HG03045 (cell line): ENCODE measurements around the gene MIOX.
A peak's percentile ranks its signal among the peaks of the same experiment; 100 is the strongest.

Source experiments
- ATAC-seq: cut with Tn5 transposase; IDR thresholded peaks from one replicate; pipeline ENCODE4 v1.9.1; 2021; ENCODE audit warnings: mild to moderate bottlenecking, moderate library complexity; ENCODE audit not compliant: unreplicated experiment

The MIOX gene

GRCh38 chr22:50454556-50455075, 32.0 kb upstream of the MIOX start:
- ATAC-seq: no peak

- no peak for ATAC-seq
These were observed 31.5 kb upstream of the MIOX start for GRCh38 chr22:50455201-50455600.

- ATAC-seq: no peak
These were observed 30.6 kb upstream of the MIOX start for GRCh38 chr22:50456026-50456425.

- no peak for ATAC-seq
These were observed 30.0 kb upstream of the MIOX start for GRCh38 chr22:50456466-50457234.

- no peak for ATAC-seq
These were observed 27.6 kb upstream of the MIOX start for GRCh38 chr22:50459016-50459415.

GRCh38 chr22:50459496-50460140, 27.0 kb upstream of the MIOX start:
- ATAC-seq: no peak

- no peak for ATAC-seq
These were observed 25.7 kb upstream of the MIOX start for GRCh38 chr22:50460938-50461337.

GRCh38 chr22:50461536-50461935, 25.1 kb upstream of the MIOX start:
- no peak for ATAC-seq

GRCh38 chr22:50461979-50462540, 24.6 kb upstream of the MIOX start:
- no peak for ATAC-seq

GRCh38 chr22:50463188-50463900, 23.3 kb upstream of the MIOX start:
- ATAC-seq: no peak

- ATAC-seq: no peak
These were observed 22.2 kb upstream of the MIOX start for GRCh38 chr22:50464451-50464850.

- ATAC-seq: no peak
These were observed 21.4 kb upstream of the MIOX start for GRCh38 chr22:50465066-50465930.

- no peak for ATAC-seq
These were observed 19.3 kb upstream of the MIOX start for GRCh38 chr22:50467341-50467740.

GRCh38 chr22:50467773-50468440, 18.8 kb upstream of the MIOX start:
- ATAC-seq: no peak

GRCh38 chr22:50468626-50469025, 18.0 kb upstream of the MIOX start:
- no peak for ATAC-seq

GRCh38 chr22:50469377-50470305, 17.0 kb upstream of the MIOX start:
- ATAC-seq: peak; percentile 40

- no peak for ATAC-seq
These were observed 16.2 kb upstream of the MIOX start for GRCh38 chr22:50470491-50470890.

- no peak for ATAC-seq
These were observed 15.3 kb upstream of the MIOX start for GRCh38 chr22:50471197-50471847.
